IMR-90 (cell line): Measurements from ENCODE around the gene FNDC3A. TPM values are rescaled to one million over a fixed set of nuclear protein-coding genes. Genes with fewer than 3 reads are reported as not detected.

Source experiments
- ATAC-seq: fragments of 200-7000 bp; cut with Tn5 transposase; 2 replicates; pipeline ENCODE4 v1.9.1; 2020; ENCODE audit warnings: low read depth, mild to moderate bottlenecking, moderate library complexity
- BruUV-seq: library from RNA; stranded (reverse); fragments of 400-500 nt; replicated peaks from 2 replicates; lab custom pipeline; 2021; lab: Mats Ljungman, UMichigan
- CTCF ChIA-PET: fragments of 300-600 bp; formaldehyde crosslinking; extraction: SDS; loops from one replicate; lab custom pipeline; 2021; ENCODE audit warnings: antibody characterized with exemption; lab: Yijun Ruan, JAX
- POLR2A ChIA-PET: fragments of 300-600 bp; sonication (Branson Sonifier 250); formaldehyde crosslinking; loops from one replicate; lab custom pipeline; 2022; ENCODE audit warnings: antibody characterized with exemption; ENCODE audit not compliant: unreplicated experiment; lab: Charles Lee
- DNase-seq: peaks from one replicate; pipeline ENCODE4 v3.0.0; 2013
- H2AFZ ChIP-seq: replicated peaks from 2 replicates; pipeline ENCODE3; 2013; ENCODE audit warnings: low read length, mild to moderate bottlenecking; ENCODE audit not compliant: poor library complexity
- H2AK5ac ChIP-seq: 2 replicates; pipeline ENCODE4 v1.6.1; 2013; ENCODE audit warnings: low read depth, low read length, inconsistent platforms
- H2AK9ac ChIP-seq: replicated peaks from 2 replicates; pipeline ENCODE3; 2013; ENCODE audit warnings: mild to moderate bottlenecking, low read depth, low read length, moderate library complexity; ENCODE audit not compliant: poor library complexity
- H2BK120ac ChIP-seq: 2 replicates; pipeline ENCODE4 v1.6.1; 2013; ENCODE audit warnings: low read depth, low read length, inconsistent platforms
- H2BK15ac ChIP-seq: 3 replicates; pipeline ENCODE4 v1.6.1; 2013; ENCODE audit warnings: low read depth, low read length, inconsistent platforms
- H2BK20ac ChIP-seq: 2 replicates; pipeline ENCODE4 v1.6.1; 2013; ENCODE audit warnings: low read depth, mild to moderate bottlenecking, inconsistent platforms, low read length, moderate library complexity
- H2BK5ac ChIP-seq: 2 replicates; pipeline ENCODE4 v1.6.1; 2013; ENCODE audit warnings: mild to moderate bottlenecking, low read depth, low read length, inconsistent platforms; ENCODE audit not compliant: poor library complexity, severe bottlenecking
- H3K14ac ChIP-seq: replicated peaks from 2 replicates; pipeline ENCODE4 v1.6.1; 2013; ENCODE audit warnings: low read depth, low read length, inconsistent platforms
- H3K18ac ChIP-seq: 2 replicates; pipeline ENCODE4 v1.6.1; 2013; ENCODE audit warnings: low read depth, low read length, control low read depth
- H3K23ac ChIP-seq: 2 replicates; pipeline ENCODE4 v1.6.1; 2013; ENCODE audit warnings: low read depth, low read length, inconsistent platforms
- H3K27ac ChIP-seq: 2 replicates; pipeline ENCODE4 v1.5.1; 2013; ENCODE audit warnings: mild to moderate bottlenecking, control low read depth, low read length; ENCODE audit not compliant: insufficient read depth
- H3K27me3 ChIP-seq: 2 replicates; pipeline ENCODE4 v1.6.1; 2013; ENCODE audit warnings: low read length; ENCODE audit not compliant: control insufficient read depth, insufficient read depth
- H3K36me3 ChIP-seq: 2 replicates; pipeline ENCODE4 v1.6.1; 2013; ENCODE audit warnings: low read length, mixed read lengths; ENCODE audit not compliant: control insufficient read depth, insufficient read depth
- H3K4ac ChIP-seq: 2 replicates; pipeline ENCODE4 v1.6.1; 2013; ENCODE audit warnings: low read depth, low read length, inconsistent platforms
- H3K4me1 ChIP-seq: 2 replicates; pipeline ENCODE4 v1.6.1; 2013; ENCODE audit warnings: low read length, mixed read lengths; ENCODE audit not compliant: control insufficient read depth, insufficient read depth
- H3K4me2 ChIP-seq: 2 replicates; pipeline ENCODE4 v1.6.1; 2013; ENCODE audit warnings: low read depth, mild to moderate bottlenecking, control low read depth, low read length, moderate library complexity
- H3K4me3 ChIP-seq: 2 replicates; pipeline ENCODE4 v1.5.1; 2013; ENCODE audit warnings: low read depth, mild to moderate bottlenecking, control low read depth, low read length, moderate library complexity; ENCODE audit not compliant: insufficient read depth
- H3K56ac ChIP-seq: 2 replicates; pipeline ENCODE4 v1.6.1; 2013; ENCODE audit warnings: low read length, inconsistent platforms; ENCODE audit not compliant: insufficient read depth; ENCODE audit errors: extremely low read depth
- H3K79me1 ChIP-seq, 2 experiments: 2 replicates each; pipeline ENCODE4 v1.6.1; 2013; ENCODE audit warnings: low read length in 2 of 2, inconsistent platforms in 1 of 2, low read depth in 1 of 2
- H3K9ac ChIP-seq: 2 replicates; pipeline ENCODE4 v1.6.1; 2013; ENCODE audit warnings: low read depth, low read length, control low read depth
- H3K9me1 ChIP-seq: 2 replicates; pipeline ENCODE4 v1.6.1; 2013; ENCODE audit warnings: low read length, inconsistent platforms; ENCODE audit not compliant: insufficient read depth
- H3K9me3 ChIP-seq: 2 replicates; pipeline ENCODE4 v1.6.1; 2013; ENCODE audit warnings: low read length; ENCODE audit not compliant: control insufficient read depth, insufficient read depth
- H4K20me1 ChIP-seq: 2 replicates; pipeline ENCODE4 v1.6.1; 2013; ENCODE audit warnings: low read length, inconsistent platforms; ENCODE audit not compliant: insufficient read depth
- H4K5ac ChIP-seq: 2 replicates; pipeline ENCODE4 v1.6.1; 2013; ENCODE audit warnings: mild to moderate bottlenecking, low read depth, low read length, control low read depth
- H4K8ac ChIP-seq, 2 experiments: 2 replicates each; pipeline ENCODE4 v1.6.1; 2013; ENCODE audit warnings: low read depth in 2 of 2, low read length in 2 of 2, control low read depth in 1 of 2, inconsistent platforms in 1 of 2
- H4K91ac ChIP-seq: 2 replicates; pipeline ENCODE4 v1.6.1; 2013; ENCODE audit warnings: low read depth, low read length, inconsistent platforms; ENCODE audit not compliant: insufficient read depth
- BHLHE40 ChIP-seq: fragments of 150-350 bp; IDR thresholded peaks from 2 replicates; pipeline ENCODE4 v1.6.1; 2016; ENCODE audit warnings: mild to moderate bottlenecking, low read depth, low read length
- FOS ChIP-seq: fragments of 150-350 bp; IDR thresholded peaks from 2 replicates; pipeline ENCODE4 v1.6.1; 2016; ENCODE audit warnings: low read depth, low read length
- MAFK ChIP-seq: IDR thresholded peaks from 2 replicates; pipeline ENCODE4 v1.6.1; 2012; ENCODE audit warnings: low read depth, low read length, improper control_type of control experiment
- MAZ ChIP-seq: IDR thresholded peaks from 2 replicates; pipeline ENCODE4 v1.6.1; 2012; ENCODE audit warnings: low read depth, mild to moderate bottlenecking, low read length, improper control_type of control experiment, moderate library complexity, borderline replicate concordance
- POLR2A ChIP-seq: IDR thresholded peaks from 2 replicates; pipeline ENCODE4 v1.6.1; 2012; ENCODE audit warnings: mild to moderate bottlenecking, low read depth, low read length
- RFX5 ChIP-seq: IDR thresholded peaks from 2 replicates; pipeline ENCODE4 v1.8.0; 2012; ENCODE audit warnings: low read depth, mild to moderate bottlenecking, low read length, moderate library complexity
- WGBS, 2 experiments: methylation state at CpG; one replicate each; pipeline versions ENCODE4 v1.1.5 to v1.1.7; 2013; ENCODE audit warnings: missing lambda C conversion rate in 2 of 2; ENCODE audit not compliant: insufficient read length in 1 of 2; ENCODE audit errors: extremely low coverage in 2 of 2; 5-methylcytosine and 5-hydroxymethylcytosine counted together
- dilution Hi-C: fragments of 300-500 bp; cut with HindIII; formaldehyde crosslinking; loops from one replicate; pipeline ENCODE4 v1.14.3; 2018; ENCODE audit warnings: low sequenced_read_pairs; ENCODE audit not compliant: unreplicated experiment
- in situ Hi-C: fragments of 300-500 bp; cut with MboI; formaldehyde crosslinking; loops from 3 replicates; pipeline ENCODE4 v1.14.3; 2019; ENCODE audit warnings: low sequenced_read_pairs, inconsistent platforms, mixed read lengths
- intact Hi-C: fragments of 100-400 bp; cut with micrococcal nuclease; formaldehyde crosslinking; loops from 2 replicates; pipeline ENCODE4 v1.10.0; 2022
- polyA plus RNA-seq, 3 experiments: library from polyadenylated mRNA; depleted of rRNA; stranded (reverse); fragments of >200 nt; gene quantifications; 2 replicates each; pipeline ENCODE4 v1.2.3, GENCODE V29; 2012; ENCODE audit warnings: low replicate concordance in 1 of 3
- total RNA-seq: library from RNA; depleted of rRNA; stranded (reverse); fragments of >200 nt; gene quantifications from 2 replicates; pipeline ENCODE4 v1.2.3, GENCODE V29; 2012

FNDC3A gene
- total and polyA plus RNA-seq, 2 of the 4 experiments (the other 2 are of a cell fraction) = 29.2 to 60.4 TPM

DNA sequence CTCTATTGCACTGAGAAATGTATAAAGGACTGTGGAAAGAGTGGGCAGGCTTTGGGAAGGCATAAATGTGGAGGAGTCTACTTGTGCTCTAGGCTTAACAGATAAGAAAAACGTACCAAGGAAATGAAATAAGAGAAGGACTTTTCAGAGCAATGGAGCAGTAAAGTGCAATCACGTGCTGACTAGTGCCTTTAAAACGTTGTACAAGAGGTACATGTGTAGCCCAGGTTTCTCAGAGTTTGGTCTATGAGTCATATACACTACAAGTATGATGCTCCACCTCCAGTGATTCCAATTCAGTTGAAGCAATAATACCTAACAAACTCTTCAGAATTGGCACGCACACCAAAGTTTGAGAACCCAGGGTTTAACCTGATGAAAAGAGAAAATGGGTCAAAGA is 13.4 kb upstream of the FNDC3A start:
- H3K9ac ChIP-seq = no peak overlapping the region

More for the DNA sequence above, 13.4 kb upstream of the FNDC3A start:
- H2BK20ac ChIP-seq = no peak overlapping the region
- H3K4me3 ChIP-seq = no peak overlapping the region
- no peak overlapping the region for H3K56ac ChIP-seq
- H4K20me1 ChIP-seq = no peaks in the 10 kb centered on the region
- no peak overlapping the region for H2AK5ac ChIP-seq
- TF ChIP-seq RFX5 (no peak), MAFK (no peak), FOS (no peak), POLR2A (no peak), MAZ (no peak), BHLHE40 (no peak)
- ATAC-seq = no peak
- H3K4me2 ChIP-seq = no peak overlapping the region
- ChIA-PET POLR2A (no interaction called here), CTCF (no interaction called here)
- H3K23ac ChIP-seq = no peak overlapping the region
- H2BK5ac ChIP-seq = no peak overlapping the region
- no peaks in the 10 kb centered on the region for H3K36me3 ChIP-seq
- H2AK9ac ChIP-seq = no peak overlapping the region
- H3K79me1 ChIP-seq = no peaks in the 10 kb centered on the region
- no peak overlapping the region for H4K5ac ChIP-seq
- no peaks in the 10 kb centered on the region for H3K9me3 ChIP-seq
- no peak overlapping the region for H3K18ac ChIP-seq
- H3K27ac ChIP-seq = no peak overlapping the region
- in situ Hi-C loops (no loop called here), dilution Hi-C loops (no loop called here), intact Hi-C loops (no loop called here)
- H3K9me1 ChIP-seq = no peaks in the 10 kb centered on the region
- no peak overlapping the region for H4K91ac ChIP-seq
- H3K14ac ChIP-seq = no peak overlapping the region
- H3K27me3 ChIP-seq = no peaks in the 10 kb centered on the region
- peak; percentile 7 for DNase-seq
- no peak overlapping the region for H4K8ac ChIP-seq
- H3K4ac ChIP-seq = no peak overlapping the region
- H2BK15ac ChIP-seq = no peak overlapping the region
- H2AFZ ChIP-seq = no peak overlapping the region
- no peak overlapping the region for H2BK120ac ChIP-seq
- no peaks in the 10 kb centered on the region for H3K4me1 ChIP-seq
- no TSS peak for BruUV-seq
- WGBS, 2 experiments = no CpG with 5 or more reads among the region's 4 CpGs
